Heart left ventricle (tissue), 13 donors: Measurements from ENCODE around the gene BNIP1.

ENCODE experiments used
- POLR2A ChIP-seq, 2 donors: fragments of 450-650 bp; IDR thresholded peaks; one replicate each; pipeline ENCODE4 v1.6.1; 2017; ENCODE audit warnings: antibody characterized with exemption in 2 of 2, mild to moderate bottlenecking in 2 of 2, moderate library complexity in 2 of 2
- TF ChIP-seq, protein P1 (sequence below), 12 donors: fragments of 200-600 bp; sonication (generic) in 4 of 12; IDR thresholded peaks; one replicate each; pipeline versions ENCODE4 v1.5.0 to v1.8.0; 2018 to 2022; ENCODE audit warnings: antibody characterized with exemption in 12 of 12, mild to moderate bottlenecking in 5 of 12
- donor health status: ischemic (EF 13 %, LVEDD 7.1; RV severe dilation, severe dysfunction).
- donor health status: DM: no; HTN: yes; CAD: no.
- donor health status: DM: no; HTN: no; CAD: no.
- donor health status: ischemic (EF 25% LVEDD 6.9; RV normal size, moderate dysfunction).
- donor health status: ischemic (EF 25% LVEDD 5.7; RV mildly dilated, moderate dysfunction).
- donor health status: ischemic (EF 35%, LVEDD 5.7; RV mildly dilated, moderate dysfunction).
- donor health status: nonischemic (EF 11% LVEDD 7.7; RV severe dilation, severe dysfunction).
- donor health status: DM: yes; HTN: yes; CAD: no.
- donor health status: PGD.
- donor health status: ischemic (EF 29% LVEDD 5.4; RV normal size, mild dysfunction).
- donor health status: nonischemic (EF 23%, LVEDD 6.1; RV moderate dilation, normal function).

DNA sequence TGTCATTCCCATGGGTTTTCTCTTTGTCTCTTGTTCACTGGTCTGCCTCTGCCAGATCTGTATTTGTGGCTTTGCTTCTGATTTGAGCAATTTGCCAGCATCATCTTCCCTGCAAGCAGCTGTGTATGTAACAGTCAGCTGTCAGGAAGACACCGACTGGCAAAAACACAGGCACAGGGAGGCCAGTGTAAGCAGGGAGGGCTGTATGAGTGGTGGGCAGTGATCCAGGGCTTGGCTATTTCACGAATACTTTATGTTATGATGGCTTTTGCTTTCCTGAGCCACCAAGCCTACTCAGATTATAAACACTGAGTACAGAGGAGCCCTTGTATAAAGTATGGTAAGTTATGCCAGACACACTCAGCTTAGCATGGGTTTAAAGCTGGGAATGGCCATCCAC lies 11.6 kb downstream of the BNIP1 start:
- TF ChIP-seq, protein P1, sequence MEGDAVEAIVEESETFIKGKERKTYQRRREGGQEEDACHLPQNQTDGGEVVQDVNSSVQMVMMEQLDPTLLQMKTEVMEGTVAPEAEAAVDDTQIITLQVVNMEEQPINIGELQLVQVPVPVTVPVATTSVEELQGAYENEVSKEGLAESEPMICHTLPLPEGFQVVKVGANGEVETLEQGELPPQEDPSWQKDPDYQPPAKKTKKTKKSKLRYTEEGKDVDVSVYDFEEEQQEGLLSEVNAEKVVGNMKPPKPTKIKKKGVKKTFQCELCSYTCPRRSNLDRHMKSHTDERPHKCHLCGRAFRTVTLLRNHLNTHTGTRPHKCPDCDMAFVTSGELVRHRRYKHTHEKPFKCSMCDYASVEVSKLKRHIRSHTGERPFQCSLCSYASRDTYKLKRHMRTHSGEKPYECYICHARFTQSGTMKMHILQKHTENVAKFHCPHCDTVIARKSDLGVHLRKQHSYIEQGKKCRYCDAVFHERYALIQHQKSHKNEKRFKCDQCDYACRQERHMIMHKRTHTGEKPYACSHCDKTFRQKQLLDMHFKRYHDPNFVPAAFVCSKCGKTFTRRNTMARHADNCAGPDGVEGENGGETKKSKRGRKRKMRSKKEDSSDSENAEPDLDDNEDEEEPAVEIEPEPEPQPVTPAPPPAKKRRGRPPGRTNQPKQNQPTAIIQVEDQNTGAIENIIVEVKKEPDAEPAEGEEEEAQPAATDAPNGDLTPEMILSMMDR (IDR thresholded peaks at IDR 0.05), result no peak
- no peak for TF ChIP-seq POLR2A (IDR thresholded peaks at IDR 0.05)
